ENCODE data around the gene IL16.

GRCh38 chr15:81349271-81349670 lies 152.6 kb downstream of the IL16 start:
- TF ChIP-seq CTCF (IDR thresholded peaks at IDR 0.05) (no peak), JUNB (IDR thresholded peaks at IDR 0.05) (no peak), REST (IDR thresholded peaks at IDR 0.05) (no peak), JUN (IDR thresholded peaks at IDR 0.05) (no peak), HOXB5 (CRISPR knock-in tag; IDR thresholded peaks at IDR 0.05) (no peak), EP300 (IDR thresholded peaks at IDR 0.05) (no peak)
